Ureter (tissue), 1 donor: ENCODE results near the gene DNHD1. TPM values are rescaled to one million over a fixed set of nuclear protein-coding genes. Genes with fewer than 3 reads are reported as not detected.

Experiments
- DNase-seq: peaks from one replicate; pipeline ENCODE4 v3.0.0-alpha.2; 2020; ENCODE audit warnings: low spot score
- total RNA-seq: library from RNA; stranded (reverse); gene quantifications from one replicate; pipeline ENCODE4 v1.2.4, GENCODE V29; 2023
- donor health status: DM: yes; HTN: yes; CAD: no.

Gene DNHD1
- total RNA-seq, 1 donor from 2014 or later = 24.2 TPM

DNA sequence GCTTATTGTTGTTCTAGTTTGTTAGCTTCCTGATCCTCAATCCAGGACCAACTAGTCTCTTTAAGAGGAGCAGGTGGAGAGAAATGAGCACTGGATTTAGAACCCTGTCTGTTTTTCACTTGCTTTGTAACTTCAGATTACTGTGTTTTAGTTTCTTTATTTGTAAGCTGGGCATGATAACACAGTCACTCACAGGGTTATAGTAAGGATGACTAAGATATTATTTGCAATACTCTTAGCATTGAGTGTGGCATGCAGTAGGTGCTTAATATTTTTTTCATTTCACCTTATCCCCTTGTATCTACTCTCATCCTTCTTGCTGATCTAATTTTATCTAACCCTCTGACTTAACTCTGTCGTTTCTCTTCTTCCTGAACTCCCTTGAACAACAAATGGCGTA, 33.8 kb downstream of the DNHD1 start:
- no peak for DNase-seq

DNA sequence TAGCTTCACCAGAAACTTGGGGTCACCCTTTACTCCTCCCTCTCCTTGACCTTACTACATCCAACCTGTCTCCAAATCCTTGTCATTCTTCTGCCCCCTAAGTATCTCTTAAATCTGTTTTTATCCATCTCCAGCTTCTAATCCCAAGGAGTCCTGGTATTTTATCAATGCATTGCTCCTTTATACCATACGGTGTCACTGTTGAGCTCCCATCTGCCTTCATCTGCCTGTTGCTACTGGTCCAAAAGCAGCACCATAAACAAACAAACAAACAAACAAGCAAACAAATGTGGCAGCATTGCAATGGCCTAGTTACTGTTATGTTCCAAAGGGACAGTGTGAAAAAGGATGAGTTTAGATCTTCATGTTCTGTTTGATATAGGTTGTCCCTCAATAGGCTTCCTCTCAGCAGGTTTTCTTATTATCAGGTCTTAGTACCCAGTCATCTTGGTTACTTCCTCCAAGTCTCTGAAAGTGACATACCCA, 34.2 kb downstream of the DNHD1 start:
- DNase-seq = no peak

DNA sequence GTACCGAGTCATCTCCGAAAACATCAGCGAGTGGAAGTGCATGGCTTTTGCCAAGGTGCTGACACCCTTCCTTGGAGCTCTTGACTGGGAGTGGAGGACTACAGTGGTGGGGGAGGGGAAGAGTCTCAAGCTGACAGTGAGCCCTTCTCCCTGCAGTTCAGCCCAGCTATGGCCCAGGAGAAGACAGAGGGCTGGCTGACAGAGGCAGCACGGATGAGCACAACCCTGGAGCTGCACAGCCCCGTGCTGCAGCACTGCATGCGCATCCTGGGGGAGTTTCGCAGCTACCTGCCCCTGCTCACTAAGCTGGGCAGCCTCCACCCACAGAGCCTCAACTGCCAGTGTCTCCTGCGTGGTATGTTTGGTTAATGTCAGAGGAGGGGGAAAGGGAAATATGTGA, 41.4 kb downstream of the DNHD1 start:
- no peak for DNase-seq

DNA sequence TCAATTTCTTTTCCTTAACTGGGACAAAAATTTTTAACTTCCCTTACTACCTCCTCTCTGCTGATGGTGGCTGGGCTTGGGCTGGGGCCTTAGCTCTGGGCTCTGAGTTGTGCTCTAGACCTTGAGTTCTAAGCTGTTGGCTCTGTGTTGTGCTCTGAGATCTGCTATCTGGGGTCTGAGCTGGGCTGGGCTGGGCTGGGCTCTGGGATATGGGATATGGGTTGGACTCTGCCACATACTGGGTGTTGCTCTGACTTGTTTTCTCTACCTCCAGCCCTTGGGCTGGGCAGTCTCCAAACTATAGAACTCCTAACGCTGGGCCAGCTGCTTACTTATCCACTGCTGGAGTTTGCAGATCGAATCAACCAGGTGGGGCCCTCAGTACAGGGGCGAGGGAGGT, 41.9 kb downstream of the DNHD1 start:
- no peak for DNase-seq

DNA sequence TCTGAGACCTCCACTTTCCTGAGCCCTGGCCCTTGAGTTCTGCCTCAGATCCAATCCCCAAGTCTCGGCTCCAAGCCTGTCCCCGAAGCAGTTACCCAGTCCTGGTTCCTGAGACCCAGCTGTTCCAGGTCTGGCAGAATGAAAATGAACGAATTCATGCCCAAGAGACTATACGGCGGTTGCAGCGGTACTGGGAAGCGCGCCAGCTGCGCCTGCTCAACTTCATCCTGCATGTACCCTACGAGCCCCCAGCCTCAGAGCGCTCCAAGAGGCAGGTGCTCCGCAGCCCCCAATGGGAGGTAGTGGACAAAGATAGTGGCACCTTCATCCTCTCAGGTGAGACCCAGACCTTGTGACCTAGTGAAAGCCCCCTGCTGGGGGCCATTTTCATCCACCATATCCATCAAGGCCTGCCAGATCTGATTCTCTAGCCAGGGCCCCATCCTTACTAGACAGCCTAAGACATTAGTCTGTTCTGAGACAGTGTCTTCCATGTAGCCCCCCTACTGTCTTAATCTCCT, 42.7 kb downstream of the DNHD1 start:
- DNase-seq = no peak

DNA sequence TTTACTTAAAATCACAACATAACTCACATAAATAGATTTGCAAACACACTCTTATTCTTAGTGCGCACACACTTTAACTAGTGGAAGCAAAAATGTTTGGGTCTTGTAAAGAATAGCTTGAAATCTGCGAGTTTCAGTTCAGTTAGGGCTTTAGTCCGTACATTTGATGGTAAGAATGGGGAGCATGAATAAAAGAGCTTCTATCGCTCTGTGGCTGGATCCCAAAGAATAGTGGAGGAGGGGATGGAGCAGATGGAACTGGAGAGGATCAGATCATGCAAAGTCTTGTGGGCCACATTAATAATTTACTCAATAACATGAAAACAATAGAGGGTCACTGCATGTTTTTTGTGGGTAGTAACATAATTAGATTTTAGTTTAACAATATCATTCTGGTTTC, 44.3 kb downstream of the DNHD1 start:
- no peak for DNase-seq

DNA sequence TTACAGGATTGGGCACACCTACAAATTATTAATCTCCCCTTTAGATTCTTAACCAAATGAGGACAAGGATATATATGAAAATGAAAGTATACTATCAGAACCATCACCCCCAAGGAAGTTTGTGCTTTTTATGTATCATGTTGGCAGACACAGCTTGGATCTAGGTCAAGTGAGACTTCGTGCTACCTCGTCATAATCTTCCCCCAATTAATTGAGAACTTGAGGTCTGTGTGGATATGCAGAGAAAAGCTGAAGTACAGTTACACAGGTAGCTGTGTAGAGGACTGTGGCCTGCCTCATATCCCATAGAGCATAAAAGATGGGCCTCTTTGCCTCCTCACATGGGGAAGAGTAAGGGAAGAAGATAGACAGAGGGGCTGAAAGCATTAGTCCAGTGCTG, 45.6 kb downstream of the DNHD1 start:
- no peak for DNase-seq

DNA sequence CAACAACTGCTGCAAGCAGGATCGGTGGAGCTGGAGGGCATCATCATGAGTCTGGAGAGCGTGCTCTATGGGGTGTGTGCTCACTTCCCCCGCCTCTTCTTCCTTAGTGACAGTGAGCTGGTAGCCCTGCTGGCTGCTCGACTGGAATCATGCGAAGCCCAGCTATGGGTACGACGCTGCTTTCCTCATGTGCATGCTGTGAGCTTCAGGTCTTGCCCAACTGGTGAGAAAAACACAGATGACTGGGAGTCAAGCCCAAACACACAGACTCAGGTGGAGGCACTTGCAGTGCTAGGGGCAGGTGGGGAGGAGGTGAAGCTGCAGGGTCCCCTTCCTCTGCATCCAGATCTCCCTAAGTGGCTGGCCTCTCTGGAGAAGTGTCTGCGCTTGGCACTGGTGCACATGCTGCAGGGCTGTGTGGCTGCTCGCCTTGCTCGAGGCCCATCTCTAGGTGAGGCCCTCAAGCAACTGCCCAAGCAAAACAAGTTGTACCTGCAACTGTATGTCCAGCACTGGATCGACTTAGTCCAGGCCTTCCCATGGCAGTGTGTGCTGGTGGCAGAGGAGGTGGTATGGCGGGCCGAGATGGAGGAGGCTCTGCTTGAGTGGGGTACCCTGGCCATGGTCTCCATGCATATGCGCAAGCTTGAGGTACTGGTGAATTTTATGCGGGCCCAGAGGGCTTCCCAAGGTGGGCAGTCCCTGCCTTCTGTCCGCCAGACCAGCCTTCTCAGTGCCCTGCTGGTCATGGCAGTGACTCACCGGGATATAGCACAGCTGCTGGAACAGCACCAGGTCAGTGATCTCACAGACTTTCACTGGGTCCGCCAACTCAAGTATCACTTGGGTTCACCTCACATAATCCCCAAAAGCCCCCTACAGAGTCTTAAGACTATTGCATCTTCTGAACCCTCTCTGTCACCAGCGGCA, 48.1 kb downstream of the DNHD1 start:
- no peak for DNase-seq

DNA sequence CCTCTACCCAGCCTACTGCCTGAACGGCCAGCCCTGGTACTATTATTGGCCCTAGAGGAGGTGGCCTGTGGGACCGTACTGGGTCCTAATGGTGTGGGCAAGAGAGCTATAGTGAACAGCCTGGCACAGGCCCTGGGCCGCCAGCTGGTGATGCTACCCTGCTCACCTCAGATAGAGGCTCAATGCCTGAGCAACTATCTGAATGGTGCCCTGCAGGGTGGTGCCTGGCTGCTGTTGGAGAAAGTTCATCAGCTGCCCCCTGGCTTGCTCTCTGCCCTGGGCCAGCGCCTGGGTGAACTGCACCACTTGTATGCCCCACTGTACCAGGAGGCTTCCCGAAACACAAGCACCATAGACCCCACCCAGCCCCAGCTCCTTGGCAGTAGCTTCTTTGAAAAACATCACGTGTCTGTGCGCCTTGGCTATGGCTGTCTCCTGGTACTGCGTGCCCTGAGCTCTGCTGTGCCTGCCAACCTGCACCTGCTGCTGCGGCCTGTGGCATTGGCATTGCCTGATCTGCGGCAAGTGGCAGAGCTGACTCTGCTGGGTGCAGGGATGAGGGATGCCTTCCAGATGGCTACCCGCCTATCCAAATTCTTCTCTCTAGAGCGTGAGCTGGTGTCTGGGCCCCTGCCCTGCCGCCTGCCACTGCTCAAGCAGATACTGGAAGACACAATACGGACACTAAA, 49.0 kb downstream of the DNHD1 start:
- DNase-seq = no peak

DNA sequence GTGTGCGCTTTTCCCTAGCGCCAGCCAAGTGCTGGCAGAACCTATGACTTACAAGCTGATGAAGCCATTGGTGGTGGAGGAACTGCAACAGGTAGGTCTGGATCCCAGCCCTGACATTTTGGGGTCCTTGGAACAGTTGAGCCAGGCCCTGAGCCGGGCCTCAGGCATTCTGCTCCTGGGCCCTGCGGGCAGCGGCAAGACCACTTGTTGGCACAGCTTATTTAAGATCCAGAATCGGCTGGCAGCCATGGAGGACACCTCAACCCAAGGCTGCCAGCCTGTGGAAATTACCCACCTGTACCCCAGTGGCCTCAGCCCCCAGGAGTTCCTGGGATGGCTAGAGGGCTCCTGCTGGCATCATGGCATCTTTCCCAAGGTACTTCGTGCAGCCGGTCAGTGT, 49.7 kb downstream of the DNHD1 start:
- no peak for DNase-seq

DNA sequence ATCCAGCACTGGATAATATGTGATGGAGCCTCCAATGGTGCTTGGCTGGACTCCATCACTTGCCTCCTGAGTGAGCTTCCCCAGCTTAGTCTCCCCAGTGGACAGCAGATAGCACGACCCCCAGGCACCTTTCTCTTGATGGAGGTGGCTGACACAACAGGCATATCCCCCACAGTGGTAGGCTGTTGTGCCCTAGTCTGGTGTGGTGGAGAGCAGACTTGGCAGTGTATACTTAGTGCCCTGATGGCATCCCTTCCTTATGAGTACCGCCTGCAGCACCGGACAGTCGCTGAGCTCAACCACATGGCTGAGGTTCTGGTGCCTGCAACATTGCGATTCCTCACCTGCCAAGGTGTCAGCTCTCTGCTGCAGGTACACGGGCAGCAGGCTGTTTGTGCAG, 50.1 kb downstream of the DNHD1 start:
- no peak for DNase-seq

DNA sequence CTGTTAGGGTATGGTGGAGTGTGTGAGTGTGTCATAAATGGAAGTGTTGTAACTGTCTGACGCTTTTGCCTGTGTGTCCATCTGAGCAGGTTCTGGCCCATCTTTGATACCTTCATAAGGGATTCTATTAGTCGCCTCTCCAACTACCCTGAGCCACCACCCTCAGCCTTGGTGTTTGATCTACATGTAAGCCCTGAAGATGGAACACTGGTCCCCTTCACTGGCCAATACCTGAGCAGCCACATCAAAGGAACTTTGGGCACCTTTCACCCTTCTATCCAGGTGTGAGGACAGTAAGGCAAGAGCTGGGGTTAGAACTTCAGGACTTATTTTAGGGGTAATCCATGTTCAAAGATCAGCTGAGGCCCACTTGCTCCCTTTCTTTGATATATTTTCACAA, 51.0 kb downstream of the DNHD1 start:
- DNase-seq = no peak

DNA sequence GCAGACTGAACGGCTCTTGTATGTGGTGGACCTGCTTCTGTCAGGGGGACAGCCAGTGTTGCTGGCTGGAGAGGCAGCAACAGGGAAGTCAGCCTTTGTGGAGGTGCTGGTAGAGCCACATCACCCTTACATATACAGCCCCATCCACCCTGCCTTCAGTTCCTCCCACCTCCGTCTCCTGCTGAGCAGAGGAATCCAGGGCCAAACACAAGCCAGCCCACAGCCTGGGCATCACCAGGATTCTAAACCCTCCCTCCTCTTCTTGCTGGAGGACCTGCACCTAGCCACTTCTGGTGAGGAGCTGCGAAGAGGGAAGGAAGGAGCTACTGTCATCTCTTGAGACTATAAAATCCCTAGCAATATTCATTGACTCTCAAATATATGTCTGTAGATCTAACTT, 51.6 kb downstream of the DNHD1 start:
- DNase-seq = peak; percentile 18

DNA sequence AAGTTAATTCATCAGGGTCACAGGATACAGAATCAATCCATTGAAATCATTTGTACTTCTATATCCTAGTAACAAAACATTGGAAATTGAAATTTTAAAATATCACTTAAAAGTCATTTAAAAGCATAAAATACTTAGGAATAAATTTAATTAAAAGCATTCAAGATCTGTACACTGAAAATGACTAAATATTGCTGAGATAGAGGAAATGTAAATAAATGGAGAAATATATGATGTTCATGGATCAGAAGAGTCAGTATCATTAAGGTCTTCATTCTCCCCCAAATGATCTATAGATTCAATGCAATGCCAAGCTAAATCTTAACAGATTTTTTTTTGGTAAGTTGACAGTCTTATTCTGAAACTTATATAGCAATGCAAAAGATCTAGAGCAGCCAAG, 56.6 kb downstream of the DNHD1 start:
- no peak for DNase-seq

DNA sequence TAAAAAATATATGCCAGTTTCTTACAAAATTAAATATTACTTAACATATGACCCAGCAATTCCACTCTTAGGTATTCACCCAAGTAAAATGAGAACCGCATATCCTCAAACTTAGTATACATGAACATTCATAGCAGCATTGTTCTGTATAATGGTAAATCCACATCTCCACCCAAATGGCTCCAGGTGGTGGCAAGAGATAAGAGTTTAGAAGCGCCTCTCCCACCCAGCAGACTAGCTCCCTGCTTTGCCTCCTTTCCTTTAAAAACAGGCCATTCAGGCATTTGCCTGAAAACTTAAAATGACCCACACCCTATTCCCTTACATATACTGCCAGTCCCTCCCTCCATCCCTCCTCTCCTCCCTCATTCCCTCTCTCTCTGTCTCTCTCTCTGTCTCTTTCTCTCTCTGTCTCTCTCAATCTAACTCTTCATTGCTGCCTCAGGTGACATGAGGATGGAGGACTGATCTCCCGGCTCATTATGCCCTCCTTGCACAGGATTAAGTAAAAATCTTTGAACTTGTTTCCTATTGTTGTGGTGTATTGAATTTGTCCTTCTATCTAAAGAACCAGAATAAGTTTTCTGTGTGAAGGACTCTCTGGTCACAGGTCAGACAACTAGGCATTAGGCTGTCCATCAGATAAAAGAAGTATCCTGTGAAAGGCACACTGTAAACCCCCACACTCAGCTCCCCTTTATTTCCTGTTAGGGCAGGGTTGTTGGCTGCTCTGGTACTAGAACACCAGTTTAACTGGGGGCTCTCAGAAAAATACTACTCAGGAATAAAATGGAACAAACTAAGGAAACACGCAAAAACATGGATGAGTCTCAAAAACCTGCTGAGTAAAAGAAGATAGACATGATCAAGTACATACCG, 58.0 kb downstream of the DNHD1 start:
- DNase-seq = no peak

DNA sequence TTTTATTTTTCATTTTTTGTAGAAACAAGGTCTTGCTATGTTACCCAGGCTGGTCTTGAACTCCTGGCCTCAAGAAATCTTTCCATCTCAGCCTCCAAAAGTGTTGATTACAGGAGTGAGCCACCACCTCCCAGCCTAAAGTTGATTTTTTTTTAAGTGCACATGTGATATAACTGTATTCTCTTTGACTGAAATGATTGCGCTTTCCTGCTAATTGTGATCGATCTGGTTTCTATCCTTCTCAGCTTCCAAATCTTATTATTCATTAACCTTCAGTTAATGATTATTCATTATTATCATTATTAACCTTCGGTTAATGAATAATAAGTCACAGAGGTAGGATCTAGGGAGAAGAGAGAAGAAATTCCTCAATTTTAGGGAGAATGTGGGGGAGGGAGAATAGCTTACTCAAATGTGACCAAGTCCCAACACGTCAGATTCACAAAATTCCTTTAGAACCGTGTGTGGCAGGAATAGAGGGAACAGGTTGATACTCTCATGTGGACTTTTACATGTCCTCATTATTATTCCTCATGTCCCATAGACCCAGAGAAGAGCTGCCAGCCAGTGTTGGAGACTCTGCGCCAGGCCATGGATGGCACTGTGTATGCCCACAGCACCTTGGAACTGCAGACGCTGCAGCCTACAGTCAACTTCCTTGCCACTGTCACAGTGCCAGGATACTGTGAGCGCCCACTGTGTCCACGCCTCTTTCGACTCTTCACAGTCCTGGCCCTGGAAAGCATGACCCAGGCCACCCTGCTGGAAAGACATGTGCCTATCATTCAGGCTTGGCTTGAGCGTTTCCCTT, 59.3 kb downstream of the DNHD1 start:
- DNase-seq = no peak

DNA sequence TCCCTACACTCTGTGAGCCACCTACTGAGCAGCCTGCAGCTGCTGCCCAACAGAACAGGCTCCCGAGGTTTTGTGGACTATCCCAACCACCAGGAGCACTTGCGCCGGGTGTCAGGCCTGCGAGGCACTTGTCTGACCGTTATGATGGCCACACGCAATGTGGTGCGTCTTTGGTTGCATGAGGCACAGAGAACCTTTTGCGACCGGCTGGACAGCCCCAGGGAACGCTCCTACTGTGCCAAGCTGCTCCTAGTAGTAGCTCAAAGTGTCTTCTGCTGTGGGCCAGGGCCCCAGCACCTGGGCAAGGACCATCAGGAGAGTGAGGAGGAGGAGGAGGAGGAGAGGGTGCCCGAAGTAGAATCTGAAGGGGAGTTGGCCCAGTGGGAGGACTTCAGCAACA, 60.0 kb downstream of the DNHD1 start:
- no peak for DNase-seq

DNA sequence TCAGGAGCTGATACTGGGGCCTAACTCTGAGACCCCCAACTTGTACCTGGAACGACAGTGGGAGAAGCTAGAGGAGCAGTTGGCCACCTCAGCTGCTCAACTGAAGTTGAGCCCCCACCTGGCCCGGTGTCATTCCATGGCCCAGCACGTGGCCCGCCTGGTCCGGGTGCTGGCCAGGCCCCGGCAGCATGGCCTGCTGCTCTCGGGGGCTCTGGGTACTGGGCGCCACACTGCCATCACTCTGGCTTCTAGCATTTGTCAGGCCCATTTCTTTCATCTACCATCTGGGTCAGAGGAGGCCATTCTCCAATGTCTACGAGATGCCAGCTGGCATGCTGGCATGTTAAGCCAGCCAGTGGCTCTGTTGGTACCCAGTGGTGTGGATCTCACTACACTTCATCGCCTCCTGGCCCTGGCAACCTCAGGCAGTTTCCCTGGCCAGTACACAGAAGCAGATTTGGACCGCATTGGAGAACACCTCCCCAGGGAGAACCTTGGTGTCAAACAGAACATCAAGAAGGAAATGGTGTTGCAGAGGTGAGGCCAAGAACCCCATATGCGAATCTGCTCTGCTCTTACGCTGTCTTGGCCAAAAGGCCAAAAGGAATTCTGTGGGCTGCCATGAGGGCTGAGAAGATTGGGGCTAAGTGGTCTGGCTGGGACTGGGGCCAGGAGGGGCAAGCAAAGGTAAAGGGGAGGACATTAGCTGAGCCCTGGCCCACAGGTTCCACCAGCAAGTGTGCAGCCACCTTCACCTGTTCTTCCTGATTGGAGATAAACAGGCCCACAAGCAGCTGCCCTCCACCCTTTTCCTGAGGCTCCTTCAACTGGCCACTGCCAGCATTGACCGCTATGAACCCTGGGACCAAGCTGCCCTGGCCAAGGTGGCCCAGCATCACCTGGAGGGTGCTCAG, 60.9 kb downstream of the DNHD1 start:
- DNase-seq = no peak

DNA sequence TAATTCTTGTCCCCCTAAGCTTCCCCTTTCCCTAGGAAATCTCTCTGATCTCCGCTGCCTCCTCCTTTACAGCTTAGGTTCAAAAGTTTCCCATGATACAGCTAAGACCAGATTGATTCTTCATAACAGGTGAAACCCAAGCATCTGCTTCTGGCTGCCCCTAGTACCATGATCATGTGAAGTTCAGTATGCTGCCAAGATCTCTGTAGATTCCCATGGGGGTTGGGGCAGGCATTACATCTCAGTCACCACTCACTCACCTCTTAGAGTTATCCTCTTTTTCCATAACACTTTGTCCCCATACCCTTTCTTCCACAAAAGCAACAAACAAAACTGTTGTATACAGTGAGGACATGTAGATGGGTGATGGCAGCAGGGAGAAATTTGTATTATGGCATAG, 62.3 kb downstream of the DNHD1 start:
- DNase-seq = no peak

DNA sequence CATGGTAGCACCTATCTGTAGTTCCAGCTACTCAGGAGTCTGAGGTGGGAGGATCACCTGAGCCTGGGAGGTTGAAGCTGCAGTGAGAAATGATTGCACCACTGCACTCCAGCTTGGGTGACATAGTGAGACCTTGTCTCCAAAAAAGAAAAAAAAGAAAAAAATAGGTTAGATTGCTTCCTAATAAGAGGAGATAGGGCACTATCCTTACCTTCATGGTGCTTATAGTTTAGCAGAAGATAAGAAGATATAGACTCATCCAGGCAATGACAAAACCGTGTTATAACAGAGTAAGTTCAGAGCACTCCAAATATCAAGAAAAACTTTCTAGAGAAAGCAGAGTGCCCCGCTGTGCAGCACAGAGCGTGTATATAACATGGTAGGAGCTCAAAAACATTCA, 64.2 kb downstream of the DNHD1 start:
- no peak for DNase-seq
